CD4-positive, alpha-beta T cell treated with Interferon gamma for 1 hour (primary cell): ENCODE results near the gene RUNDC3A.

Experiments used
- DNase-seq: peaks from one replicate; pipeline ENCODE4 v3.0.0-alpha.2; 2020

Gene RUNDC3A

GRCh38 chr17:44284024-44284400 is 24.4 kb upstream of the RUNDC3A start:
- DNase-seq = no peak

DNA sequence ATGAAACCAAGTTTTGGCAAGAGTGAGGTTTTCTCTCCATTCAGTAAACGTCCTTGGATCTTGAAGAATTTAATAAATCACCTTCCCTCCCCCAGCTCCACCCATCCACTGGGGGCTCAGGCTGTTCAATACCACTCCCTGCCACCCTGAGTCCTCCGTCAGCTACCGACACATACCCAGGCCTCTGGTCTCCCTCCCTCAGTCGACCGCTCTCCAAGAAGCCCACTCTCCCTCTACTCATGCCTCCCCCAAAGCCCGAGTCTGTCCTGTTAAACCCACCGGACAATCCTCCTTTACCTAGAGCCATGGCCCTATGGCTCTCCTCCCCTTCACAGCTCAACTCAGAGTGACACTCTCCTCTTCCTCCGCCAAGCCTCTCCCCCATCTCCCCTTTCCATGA is 20.8 kb upstream of the RUNDC3A start:
- DNase-seq = no peak

DNA sequence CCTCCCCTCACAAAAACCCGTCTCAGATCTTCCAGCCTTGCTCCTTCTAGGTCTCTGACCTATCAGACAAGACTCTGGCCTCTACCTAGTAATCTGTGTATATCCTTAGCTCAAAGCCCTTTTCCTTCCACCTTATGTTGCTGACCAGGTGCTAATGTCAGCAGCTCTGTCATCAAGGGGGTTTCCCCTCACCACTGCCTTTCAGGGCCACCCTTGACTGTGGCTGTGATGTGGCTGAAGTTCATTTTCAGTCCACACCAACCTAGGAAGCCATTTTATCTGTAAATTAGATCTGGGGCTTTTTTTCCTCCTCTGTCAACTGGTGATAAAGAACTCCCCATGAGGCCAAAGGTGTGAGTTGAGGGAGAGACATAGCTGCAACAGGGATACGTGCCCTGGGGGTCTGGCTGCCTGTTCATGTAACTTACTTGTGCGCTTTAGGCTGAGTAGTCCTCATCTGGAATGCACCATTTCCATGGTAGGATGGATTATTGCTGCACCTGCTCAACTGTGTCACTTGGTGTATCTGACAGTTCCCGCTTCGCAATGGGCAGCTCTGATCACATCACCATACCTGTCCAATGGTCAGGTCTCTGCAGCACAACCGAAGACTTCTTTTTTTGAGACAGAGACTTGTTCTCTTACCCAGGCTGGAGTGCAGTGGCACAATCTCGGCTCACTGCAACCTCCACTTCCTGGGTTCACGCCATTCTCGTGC is 14.7 kb upstream of the RUNDC3A start:
- DNase-seq = no peak

DNA sequence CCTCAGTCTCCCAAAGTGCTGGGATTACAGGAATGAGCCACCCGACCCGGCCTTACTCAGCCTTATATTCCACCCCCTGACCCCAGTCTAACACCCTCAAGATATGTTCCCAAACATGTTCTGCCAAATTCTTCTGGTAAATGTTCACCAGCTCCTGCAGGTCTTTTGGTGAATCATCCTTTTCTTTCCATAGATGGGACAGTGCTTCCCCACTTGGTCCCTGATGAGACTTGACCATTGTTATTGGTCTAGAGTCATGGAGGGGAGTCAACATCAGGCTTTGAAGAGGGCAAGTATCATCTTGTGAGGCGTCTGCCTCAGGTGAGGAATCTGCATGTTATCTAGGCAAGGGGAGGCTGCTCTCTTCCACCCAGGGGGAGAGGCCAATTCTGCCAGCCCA is 10.4 kb upstream of the RUNDC3A start:
- DNase-seq = no peak

DNA sequence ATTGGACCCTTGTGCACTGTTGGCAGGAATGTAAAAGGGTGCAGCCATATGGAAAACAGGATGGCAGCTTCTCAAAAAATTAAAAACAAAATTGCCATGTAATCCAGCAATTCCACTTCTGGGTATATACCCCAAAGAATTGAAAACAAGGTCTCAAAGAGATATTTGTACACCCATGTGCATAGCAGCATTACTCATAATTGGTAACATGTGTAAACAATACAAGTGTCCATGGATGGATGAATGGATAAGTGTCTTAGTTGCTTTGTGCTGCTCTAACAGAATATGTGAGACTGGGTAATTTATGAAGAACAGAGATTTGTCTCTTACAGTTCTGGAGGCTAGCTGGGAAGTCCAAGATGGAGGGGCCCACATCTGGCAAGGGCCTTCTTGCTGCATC is 3.8 kb upstream of the RUNDC3A start:
- DNase-seq = no peak

DNA sequence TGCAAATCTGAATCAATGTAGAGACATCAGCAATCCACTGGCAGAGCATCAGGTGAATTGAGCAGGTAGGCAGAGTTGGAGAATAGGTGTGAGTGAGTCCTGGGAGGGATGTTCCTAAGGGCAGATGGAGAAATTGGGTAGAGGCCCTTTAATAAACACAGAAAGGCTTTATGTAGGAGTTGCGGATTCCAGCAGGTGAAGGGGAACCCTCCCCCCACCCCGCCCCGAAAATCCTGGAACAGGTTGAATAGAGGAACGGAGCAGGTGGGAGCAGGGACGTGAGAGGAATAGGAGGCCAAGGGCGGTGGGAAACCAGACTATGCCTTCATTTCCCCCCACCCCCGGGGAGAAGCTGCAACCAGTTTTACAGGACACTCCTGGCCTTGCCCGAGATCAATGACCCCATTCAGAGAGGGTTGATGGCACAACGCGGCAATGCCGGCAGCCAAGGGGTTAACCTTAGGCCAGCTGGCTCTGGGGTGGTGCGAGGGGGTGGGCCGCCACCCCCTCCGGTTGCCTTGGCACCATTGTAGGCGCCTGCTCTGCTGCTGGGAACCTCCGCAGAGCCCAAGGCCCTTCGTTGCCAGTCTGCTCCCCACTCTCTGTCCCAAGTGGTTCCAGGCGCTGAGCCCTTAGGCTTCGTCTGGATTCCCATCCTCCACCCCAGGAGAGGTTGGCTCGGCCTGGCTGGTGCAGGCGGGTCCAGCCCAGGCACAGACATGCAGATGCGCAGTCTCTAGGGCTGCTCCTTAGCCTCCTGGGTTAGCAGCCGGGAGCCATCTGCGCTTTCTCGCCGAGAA is 814 bp upstream of the RUNDC3A start:
- DNase-seq = no peak

- DNase-seq = no peak
Observed at GRCh38 chr17:44308865-44309264, 464 bp downstream of the RUNDC3A start.

GRCh38 chr17:44309472-44309871 is 1.1 kb downstream of the RUNDC3A start:
- no peak for DNase-seq

- DNase-seq = no peak
Observed at GRCh38 chr17:44310188-44310587, 1.8 kb downstream of the RUNDC3A start.

DNA sequence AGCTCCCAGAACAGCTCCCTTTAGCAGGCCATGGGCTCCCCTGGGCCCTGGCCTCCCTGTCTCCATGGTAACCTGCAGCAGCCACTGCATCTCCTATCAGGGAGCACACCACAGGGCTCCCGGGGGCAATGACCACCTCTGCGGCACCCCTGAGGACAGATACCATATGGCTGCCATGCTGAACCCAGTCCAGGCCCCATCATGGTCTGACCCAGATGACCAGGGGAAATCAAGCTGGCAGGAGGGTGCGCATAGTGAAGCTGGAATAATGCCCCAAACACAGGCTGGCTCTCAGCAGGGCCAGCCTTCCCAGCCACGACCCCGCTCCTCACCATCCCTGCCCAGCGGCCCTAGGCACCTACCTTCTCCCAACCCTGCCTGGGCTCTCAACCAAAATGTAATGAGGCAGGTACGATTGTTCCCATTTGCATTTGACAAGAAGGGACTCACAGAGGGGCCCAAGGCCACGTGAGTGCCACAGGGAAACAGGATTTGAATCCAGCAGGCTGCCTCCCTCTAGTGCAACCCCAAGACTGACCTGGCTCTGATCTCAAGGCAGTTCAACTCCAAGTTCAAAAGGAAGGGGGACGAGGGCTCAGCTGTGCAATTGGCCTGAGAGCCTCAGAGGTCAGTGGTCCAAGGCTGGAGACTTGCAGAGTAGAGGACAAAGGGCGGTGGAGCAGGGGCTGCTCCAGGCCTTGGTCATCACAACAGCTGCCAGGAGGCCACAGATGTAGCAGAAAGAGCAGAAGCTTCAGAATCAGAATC is 2.4 kb downstream of the RUNDC3A start:
- DNase-seq = no peak

GRCh38 chr17:44311562-44312181 is 3.3 kb downstream of the RUNDC3A start:
- DNase-seq = no peak

GRCh38 chr17:44312396-44313104 is 4.1 kb downstream of the RUNDC3A start:
- DNase-seq = no peak

DNA sequence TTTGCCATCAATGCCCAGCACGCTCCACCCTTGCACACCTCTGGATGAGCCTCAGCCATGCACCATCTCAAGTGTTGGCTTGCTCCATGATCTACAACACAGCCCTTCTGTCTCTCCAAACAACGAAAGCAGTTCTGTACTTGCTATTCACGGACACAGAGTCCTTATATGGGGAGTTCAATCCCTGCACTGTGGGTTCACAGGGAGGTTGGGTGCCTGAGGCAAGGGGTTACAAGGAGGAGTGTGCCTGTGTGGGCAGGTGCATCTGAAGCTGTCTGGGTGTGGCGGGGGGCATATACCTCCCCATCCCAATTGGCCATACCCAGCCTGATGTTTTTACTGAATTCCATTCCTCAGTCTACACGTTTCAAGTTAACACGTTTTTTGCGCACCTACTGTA is 5.6 kb downstream of the RUNDC3A start:
- DNase-seq = no peak

- no peak for DNase-seq
Observed at GRCh38 chr17:44314524-44314868, 6.1 kb downstream of the RUNDC3A start.

- DNase-seq = no peak
Observed at GRCh38 chr17:44314869-44315661, 6.7 kb downstream of the RUNDC3A start.

DNA sequence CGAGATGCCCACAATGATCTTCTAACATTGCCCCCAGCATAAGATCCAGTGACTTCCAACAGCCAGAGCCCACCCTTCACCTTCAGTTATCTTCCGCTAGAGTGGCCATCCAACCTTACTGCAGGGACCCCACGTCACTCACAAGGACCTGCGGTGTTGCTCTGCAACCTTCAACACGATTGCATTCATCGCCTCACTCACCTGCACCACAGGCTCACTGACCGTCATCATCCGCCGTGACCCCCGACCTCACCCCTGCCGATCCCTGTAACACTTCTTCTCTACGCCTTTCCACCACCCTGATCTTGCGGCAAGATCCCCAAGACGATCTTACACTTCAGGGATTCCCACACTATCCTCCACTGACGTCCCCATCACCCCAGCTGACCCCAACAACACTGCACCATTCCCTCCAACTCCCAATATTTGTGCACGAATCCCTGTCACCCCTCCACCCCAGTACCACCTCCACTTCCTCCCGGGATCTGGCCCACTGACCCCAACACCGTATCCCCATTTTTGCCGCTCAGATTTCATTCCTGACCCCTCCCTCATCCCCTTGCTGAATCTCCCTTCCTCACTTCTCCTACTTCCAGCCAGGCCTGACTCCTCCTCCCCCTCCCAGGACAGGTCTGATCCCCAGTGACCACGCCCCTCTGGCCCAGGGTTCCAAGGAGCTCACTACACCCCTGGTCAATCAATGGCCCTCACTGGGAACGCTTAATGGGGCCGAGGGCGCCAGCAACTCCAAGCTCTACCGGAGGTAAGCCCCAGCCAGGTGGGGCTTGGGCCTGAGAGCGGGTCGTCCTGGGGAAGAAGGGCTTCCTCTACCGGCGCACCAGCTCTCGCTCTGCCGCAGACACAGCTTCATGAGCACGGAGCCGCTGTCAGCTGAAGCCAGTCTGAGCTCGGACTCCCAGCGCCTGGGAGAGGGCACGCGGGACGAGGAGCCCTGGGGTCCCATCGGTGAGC is 7.6 kb downstream of the RUNDC3A start:
- DNase-seq = no peak

DNA sequence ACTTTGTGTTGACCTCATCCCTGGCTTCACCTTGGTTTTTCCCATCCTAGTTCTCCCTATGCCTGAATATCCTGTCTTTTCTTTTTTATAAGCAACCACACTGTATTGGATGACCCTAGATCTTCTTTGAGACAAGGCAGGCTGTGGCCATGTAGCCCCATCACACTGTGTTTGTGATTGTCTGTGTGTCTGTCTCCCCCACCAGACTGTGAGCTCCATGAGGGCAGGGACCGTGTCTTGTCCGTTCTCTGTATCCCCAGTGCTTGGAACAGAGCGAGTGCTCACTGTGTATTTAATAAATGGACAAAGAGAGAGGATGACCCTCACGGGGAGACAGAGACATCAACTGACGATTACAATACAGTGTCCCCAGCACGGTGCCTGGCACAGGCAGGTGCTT is 9.1 kb downstream of the RUNDC3A start:
- no peak for DNase-seq

DNA sequence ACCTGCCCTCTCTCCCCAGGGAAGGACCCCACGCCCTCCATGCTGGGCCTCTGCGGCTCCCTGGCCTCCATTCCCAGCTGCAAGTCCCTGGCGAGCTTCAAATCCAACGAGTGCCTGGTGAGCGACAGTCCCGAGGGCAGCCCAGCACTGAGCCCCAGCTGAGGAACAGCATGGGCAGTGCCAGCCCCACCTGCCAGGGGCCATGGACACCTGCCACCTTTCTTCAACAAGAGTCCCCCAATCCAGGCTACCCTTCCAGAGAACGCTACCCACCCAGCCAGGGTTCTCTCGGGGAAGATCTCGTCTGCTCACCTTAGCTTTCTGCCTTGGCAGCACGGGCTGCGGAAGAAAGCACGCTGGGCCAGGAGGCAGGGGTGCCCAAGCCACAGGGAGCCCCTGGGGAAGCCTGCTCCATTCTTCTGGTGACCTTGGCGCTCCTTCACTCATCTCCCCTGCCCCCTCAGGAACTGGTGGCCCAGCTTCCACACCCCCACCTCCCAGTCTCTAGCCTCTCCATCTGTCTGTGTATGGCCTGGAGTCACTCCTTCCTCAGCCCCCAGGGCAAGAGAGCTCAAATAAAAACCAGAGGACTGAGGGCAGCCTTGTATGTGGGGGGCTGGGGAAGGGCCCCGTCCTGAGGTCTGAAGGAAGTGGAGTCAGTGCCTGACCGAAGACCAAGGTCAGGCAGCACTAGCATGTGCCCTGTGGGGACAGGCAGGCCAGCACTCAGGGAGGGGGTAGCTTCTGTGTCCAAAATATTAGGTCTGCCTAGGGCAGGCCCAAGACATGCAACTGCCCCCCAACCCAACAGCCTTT is 9.9 kb downstream of the RUNDC3A start:
- DNase-seq = no peak

DNA sequence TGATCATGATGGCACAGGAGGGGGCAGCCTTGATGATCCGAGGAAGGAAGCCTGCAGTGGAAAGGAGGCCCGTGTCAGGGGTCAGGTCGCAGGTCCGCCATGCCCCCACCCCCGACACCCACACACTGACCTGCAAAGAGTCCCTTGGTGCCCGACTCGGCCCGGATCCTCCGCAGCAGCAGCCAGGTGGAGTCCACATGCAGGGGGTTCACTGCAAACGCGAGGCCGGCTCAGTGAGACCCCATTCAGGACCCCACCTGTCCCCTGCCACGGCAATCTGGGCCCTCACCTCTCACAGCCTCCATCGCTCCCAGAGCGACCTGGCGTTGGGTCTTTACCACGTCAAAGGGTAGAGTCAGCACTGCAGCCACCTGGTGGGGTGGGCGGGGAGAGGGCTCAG is 11.7 kb downstream of the RUNDC3A start:
- no peak for DNase-seq
